Activated T-cell treated with anti-CD3 and anti-CD28 coated beads, Interleukin-2, amount 50 U/mL, for 72 hours (primary cell): ENCODE measurements around the gene POLR2C. TPM values are rescaled to one million over a fixed set of nuclear protein-coding genes. Genes with fewer than 3 reads are reported as not detected.

ENCODE experiments used
- ATAC-seq, 2 donors: fragments of 150-1000 bp; cut with Tn5 transposase; replicated peaks in 1 of 2; 2 replicates each; pipeline ENCODE4 v1.10.0; 2021; ENCODE audit warnings: moderate library complexity in 2 of 2, mild to moderate bottlenecking in 1 of 2
- DNase-seq, 2 donors: peaks; one replicate each; pipeline ENCODE4 v3.0.0; 2021 to 2022; ENCODE audit warnings: mixed read lengths in 1 of 2
- H3K27ac Mint-ChIP-seq: one replicate; pipeline ENCODE4 v1.8.0; 2022; ENCODE audit warnings: mild to moderate bottlenecking, moderate library complexity, mixed read lengths
- H3K27me3 Mint-ChIP-seq: one replicate; pipeline ENCODE4 v1.8.0; 2022; ENCODE audit warnings: low read depth, mixed read lengths
- H3K36me3 Mint-ChIP-seq, 2 donors: one replicate each; pipeline ENCODE4 v1.8.0; 2022; ENCODE audit warnings: mixed read lengths in 2 of 2, mild to moderate bottlenecking in 1 of 2; ENCODE audit not compliant: insufficient read depth in 2 of 2
- H3K4me1 Mint-ChIP-seq: one replicate; pipeline ENCODE4 v1.8.0; 2022; ENCODE audit warnings: low read depth, mixed read lengths
- H3K4me3 Mint-ChIP-seq, 2 donors: one replicate each; pipeline ENCODE4 v1.8.0; 2022; ENCODE audit warnings: mild to moderate bottlenecking in 2 of 2, mixed read lengths in 2 of 2, moderate library complexity in 2 of 2
- H3K9me3 Mint-ChIP-seq, 2 donors: one replicate each; pipeline ENCODE4 v1.8.0; 2022; ENCODE audit warnings: mixed read lengths in 2 of 2
- total RNA-seq, 2 donors: library from RNA; stranded (reverse); gene quantifications; one replicate each; pipeline ENCODE4 v1.2.3, GENCODE V29; 2022

The POLR2C gene
- total RNA-seq, 2 donors from 2014 or later: 65.7 to 67.5 TPM

DNA sequence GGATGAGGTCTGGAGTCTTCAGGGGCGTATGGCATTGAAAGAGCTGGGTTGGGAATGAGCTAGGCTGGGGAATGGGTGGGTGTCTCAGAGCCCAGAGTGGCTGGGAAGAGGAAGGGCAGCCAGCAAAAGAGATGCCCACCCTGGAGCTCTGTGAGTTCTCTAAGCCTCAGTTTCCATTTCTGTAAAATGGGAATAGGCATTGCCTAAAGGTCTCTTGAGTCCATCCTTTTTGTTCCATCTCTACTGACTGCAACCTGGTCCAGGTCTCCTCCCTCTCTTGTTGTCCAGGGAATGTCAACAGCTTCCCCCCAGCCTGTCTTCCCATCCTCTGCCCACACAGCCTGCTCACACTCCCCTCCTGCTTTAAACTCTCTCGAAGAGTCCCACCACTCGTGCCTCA, 54.3 kb downstream of the POLR2C start:
- H3K4me3 Mint-ChIP-seq: no peak overlapping the region
- DNase-seq (no peak), ATAC-seq (no peak)
- no peaks in the 10 kb centered on the region for H3K36me3 Mint-ChIP-seq
- no peaks in the 10 kb centered on the region for H3K4me1 Mint-ChIP-seq
- H3K27me3 Mint-ChIP-seq: no peaks in the 10 kb centered on the region
- no peaks in the 10 kb centered on the region for H3K9me3 Mint-ChIP-seq
- H3K27ac Mint-ChIP-seq: no peak overlapping the region

DNA sequence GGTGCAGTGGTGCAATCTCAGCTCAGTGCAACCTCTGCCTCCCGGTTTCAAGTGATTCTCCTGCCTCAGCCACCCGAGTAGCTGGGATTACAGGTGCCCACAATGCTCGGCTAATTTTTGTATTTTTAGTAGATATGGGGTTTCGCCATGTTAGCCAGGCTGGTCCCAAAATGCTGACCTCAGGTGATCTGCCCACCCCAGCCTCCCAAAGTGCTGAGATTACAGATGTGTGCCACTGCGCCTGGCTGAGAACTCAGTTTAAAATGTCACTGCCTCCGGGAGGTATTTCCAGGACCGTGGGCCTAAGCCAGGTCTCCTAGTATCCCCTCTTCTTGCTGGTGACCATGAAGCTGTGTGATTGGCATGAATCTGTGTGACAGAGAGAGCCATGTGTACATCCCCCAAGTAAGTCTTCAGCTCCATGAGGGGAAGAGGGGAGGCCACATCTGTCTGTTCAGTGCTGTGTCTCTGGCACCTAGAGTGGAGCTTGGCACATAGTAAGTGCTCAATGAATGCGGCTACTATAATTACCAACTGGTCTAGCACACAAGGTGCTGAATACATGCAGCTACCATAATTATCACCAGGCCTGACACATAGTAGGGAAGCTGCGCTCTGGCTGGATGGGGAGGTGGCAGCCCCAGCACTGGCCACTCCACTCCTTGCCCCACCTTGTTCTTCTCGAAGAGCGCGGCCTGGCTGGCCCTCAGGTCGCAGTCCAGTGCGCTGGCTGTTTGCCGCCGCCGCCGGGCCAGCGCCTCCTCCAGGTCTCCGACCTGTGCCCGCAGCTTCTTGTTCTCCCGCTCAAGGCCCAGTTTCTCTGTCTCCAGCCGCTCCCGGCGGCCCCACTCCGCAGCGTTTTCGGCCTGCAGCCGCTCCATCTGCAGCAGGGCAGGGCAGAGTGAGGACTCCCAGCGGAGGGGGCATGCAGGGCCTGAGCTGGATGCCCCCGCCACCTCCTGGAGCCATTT, 55.2 kb downstream of the POLR2C start:
- H3K4me1 Mint-ChIP-seq: no peaks in the 10 kb centered on the region
- no peaks in the 10 kb centered on the region for H3K9me3 Mint-ChIP-seq
- no peak for ATAC-seq

DNA sequence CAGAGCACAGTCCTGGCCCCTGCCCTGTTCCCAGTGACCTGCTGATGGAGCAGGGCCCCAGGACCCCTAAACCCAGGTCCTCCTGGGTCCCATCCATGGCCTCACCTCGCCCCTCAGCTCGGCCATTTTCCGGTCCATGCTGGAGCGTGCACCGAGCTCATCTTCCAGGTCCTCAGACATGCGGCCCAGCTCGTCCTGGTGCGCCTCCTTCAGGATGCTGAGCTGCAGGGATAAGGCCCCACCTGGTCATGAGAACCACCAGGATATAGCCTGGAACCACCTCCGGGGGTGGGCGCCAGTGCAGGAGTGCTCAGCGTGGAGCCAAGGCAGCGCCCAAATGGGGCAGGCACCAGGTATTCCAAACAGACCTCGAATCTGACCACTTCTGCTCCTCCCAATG, 56.0 kb downstream of the POLR2C start:
- DNase-seq (no peak), ATAC-seq (no peak)
- no peak overlapping the region for H3K27ac Mint-ChIP-seq
- no peaks in the 10 kb centered on the region for H3K27me3 Mint-ChIP-seq
- no peaks in the 10 kb centered on the region for H3K4me1 Mint-ChIP-seq
- H3K4me3 Mint-ChIP-seq: no peak overlapping the region
- H3K36me3 Mint-ChIP-seq: no peaks in the 10 kb centered on the region
- no peaks in the 10 kb centered on the region for H3K9me3 Mint-ChIP-seq

More for the DNA sequence above, 55.2 kb downstream of the POLR2C start:
- no peak for DNase-seq
- Mint-ChIP-seq H3K27me3 (no peaks in the 10 kb centered on the region), H3K27ac (no peak overlapping the region), H3K4me3 (no peak overlapping the region), H3K36me3 (no peaks in the 10 kb centered on the region)

DNA sequence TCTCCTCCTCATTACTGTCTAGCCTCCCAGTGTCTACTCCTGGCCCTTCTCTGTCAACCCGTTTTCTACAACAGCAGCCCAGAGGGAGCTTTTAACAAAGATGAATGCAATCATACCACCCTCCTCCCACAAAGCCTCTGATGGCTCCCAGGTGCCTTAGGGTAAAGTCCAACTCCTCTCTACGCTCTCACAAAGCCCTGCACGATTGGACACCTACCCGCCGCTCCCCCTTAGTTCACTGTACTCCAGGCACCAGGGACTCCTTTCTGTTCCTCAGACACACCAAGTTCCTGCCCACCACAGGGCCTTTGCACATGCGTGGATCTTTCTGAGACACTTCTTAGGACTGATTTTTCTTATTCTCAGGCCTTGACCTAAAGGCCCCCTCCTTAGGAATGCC, 56.4 kb downstream of the POLR2C start:
- Mint-ChIP-seq H3K9me3 (no peaks in the 10 kb centered on the region), H3K4me1 (no peaks in the 10 kb centered on the region), H3K27me3 (no peaks in the 10 kb centered on the region), H3K27ac (no peak overlapping the region), H3K36me3 (no peaks in the 10 kb centered on the region), H3K4me3 (no peak overlapping the region)
- no peak for ATAC-seq
- no peak for DNase-seq

DNA sequence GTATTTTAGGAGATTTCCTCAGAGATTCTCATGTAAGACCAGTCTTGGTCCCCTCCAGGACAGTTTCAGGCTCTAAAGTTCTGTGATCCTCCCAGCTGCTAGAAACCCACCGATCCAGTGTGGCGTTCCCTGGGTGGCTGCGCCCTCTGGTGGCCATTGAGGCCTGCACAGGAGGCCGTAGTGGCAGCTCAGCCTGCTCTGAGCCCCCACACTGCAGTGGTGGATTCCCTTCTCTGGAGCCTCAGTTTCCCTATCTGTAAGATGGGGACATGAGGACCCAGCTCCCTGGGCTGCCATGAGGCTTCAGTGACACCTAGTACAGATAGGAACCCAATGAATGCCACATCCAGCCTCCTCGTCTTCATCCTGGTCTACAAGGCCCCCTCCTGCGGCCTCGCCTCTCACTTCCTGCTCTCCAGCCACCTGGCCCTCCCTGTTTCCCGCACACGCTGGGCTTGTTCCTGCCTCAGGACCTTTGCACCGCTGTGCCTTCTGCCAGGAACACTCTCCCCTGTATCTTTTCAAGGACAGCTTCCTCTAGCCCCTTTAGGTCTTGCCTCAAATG, 57.4 kb downstream of the POLR2C start:
- Mint-ChIP-seq H3K27me3 (no peaks in the 10 kb centered on the region), H3K36me3 (no peaks in the 10 kb centered on the region), H3K27ac (no peak overlapping the region), H3K9me3 (no peaks in the 10 kb centered on the region), H3K4me3 (no peak overlapping the region), H3K4me1 (no peaks in the 10 kb centered on the region)
- peak; percentile 94 to 96 for ATAC-seq
- peak; percentile 83 to 86 for DNase-seq

Other genes with a start within 250 kb of the POLR2C start
- 10 to 100 TPM; 27.9 to 30.3 TPM for gene ARL2BP, start 217.4 kb upstream of the POLR2C start, total RNA-seq
- gene PLLP, start 178.0 kb upstream of the POLR2C start, total RNA-seq: under 1 TPM in 1 of 2 donors, not detected in 1; 0.48 TPM
- gene CCL22, start 103.9 kb upstream of the POLR2C start, total RNA-seq: 1 to 10 TPM; 4.6 to 8.0 TPM
- not detected for gene CX3CL1, start 90.2 kb upstream of the POLR2C start, total RNA-seq
- gene CCL17, start 57.9 kb upstream of the POLR2C start, total RNA-seq: 1 to 10 TPM; 1.3 to 7.4 TPM
- gene CIAPIN1, start 15.3 kb upstream of the POLR2C start, total RNA-seq: 10 to 100 TPM; 39.6 to 49.7 TPM
- gene COQ9, start 15.2 kb upstream of the POLR2C start, total RNA-seq: 10 to 100 TPM; 31.4 to 35.2 TPM
- gene DOK4, start 23.8 kb downstream of the POLR2C start, total RNA-seq: 10 to 100 TPM; 12.0 to 19.6 TPM
- gene CCDC102A, start 73.9 kb downstream of the POLR2C start, total RNA-seq: 10 to 100 TPM in 1 of 2 donors, 1 to 10 TPM in 1; 8.1 to 14.6 TPM
- gene ADGRG5, start 80.0 kb downstream of the POLR2C start, total RNA-seq: 1 to 10 TPM; 3.9 to 9.3 TPM
- 10 to 100 TPM in 1 of 2 donors, 1 to 10 TPM in 1; 9.0 to 21.3 TPM for gene ADGRG1, start 166.0 kb downstream of the POLR2C start, total RNA-seq
- gene ADGRG3, start 205.6 kb downstream of the POLR2C start, total RNA-seq: under 1 TPM in 1 of 2 donors, not detected in 1; 0.09 TPM
- gene DRC7, start 232.1 kb downstream of the POLR2C start, total RNA-seq: under 1 TPM in 1 of 2 donors, not detected in 1; 0.19 TPM